ENCODE results near the gene CDC123.

DNA sequence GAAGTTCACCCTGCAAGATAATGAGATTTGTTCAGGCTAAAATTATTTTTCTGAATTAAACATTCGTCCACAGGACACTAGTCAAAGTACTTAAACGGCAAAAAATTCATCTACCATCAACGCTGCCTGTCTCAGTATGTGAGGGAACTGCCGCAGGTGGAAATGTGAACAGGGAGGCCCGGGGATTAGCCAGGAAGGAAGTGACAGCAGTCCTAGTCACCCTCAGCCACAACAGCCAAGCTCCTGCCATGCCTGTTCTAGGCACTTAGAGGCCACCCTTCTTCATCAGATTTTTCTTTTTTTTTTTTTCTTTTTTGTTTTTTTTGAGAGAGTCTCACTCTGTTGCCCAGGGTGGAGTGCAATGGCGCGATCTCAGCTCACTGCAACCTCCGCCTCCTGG, 9.7 kb upstream of the CDC123 start:
- TF ChIP-seq, protein P1, sequence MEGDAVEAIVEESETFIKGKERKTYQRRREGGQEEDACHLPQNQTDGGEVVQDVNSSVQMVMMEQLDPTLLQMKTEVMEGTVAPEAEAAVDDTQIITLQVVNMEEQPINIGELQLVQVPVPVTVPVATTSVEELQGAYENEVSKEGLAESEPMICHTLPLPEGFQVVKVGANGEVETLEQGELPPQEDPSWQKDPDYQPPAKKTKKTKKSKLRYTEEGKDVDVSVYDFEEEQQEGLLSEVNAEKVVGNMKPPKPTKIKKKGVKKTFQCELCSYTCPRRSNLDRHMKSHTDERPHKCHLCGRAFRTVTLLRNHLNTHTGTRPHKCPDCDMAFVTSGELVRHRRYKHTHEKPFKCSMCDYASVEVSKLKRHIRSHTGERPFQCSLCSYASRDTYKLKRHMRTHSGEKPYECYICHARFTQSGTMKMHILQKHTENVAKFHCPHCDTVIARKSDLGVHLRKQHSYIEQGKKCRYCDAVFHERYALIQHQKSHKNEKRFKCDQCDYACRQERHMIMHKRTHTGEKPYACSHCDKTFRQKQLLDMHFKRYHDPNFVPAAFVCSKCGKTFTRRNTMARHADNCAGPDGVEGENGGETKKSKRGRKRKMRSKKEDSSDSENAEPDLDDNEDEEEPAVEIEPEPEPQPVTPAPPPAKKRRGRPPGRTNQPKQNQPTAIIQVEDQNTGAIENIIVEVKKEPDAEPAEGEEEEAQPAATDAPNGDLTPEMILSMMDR (IDR thresholded peaks at IDR 0.05), result no peak
- no peak for TF ChIP-seq POLR2A (IDR thresholded peaks at IDR 0.05)

All from adrenal gland (tissue), 5 donors.